Ramos (cell line): ENCODE data around the gene ZNF132.
"Not testable (repeated sequence)": the region's sequence is repeated elsewhere in the genome, so short reads cannot be mapped to it uniquely, and the experiment has no call there.

Source experiments
- in situ Hi-C: fragments of 300-500 bp; cut with MboI; formaldehyde crosslinking; loops from one replicate; pipeline ENCODE4 v1.14.3; 2022; ENCODE audit warnings: low sequenced_read_pairs; ENCODE audit not compliant: unreplicated experiment

ZNF132 gene

GRCh38 chr19:58408152-58409009, 31.6 kb downstream of the ZNF132 start, which contains the start of gene ZNF584:
Gene ZNF584, plus strand, starts transcription at chr19:58408649. Its CDS starts 499 bp downstream, at chr19:58409148.
- in situ Hi-C loops: no loop called here

GRCh38 chr19:58407658-58408151, 32.2 kb downstream of the ZNF132 start:
- in situ Hi-C loops: no loop called here

- in situ Hi-C loops: no loop called here
These were observed 32.9 kb downstream of the ZNF132 start for GRCh38 chr19:58406818-58407657.

GRCh38 chr19:58403920-58404478, 36.0 kb downstream of the ZNF132 start:
- in situ Hi-C loops: not testable (repeated sequence)

GRCh38 chr19:58401840-58402421, 38.0 kb downstream of the ZNF132 start:
- in situ Hi-C loops: no loop called here

GRCh38 chr19:58400916-58401839, 38.8 kb downstream of the ZNF132 start:
- in situ Hi-C loops: no loop called here

GRCh38 chr19:58400316-58400915, 39.5 kb downstream of the ZNF132 start:
- in situ Hi-C loops: no loop called here

- in situ Hi-C loops: no loop called here
These were observed 40.0 kb downstream of the ZNF132 start for GRCh38 chr19:58399903-58400302.

- in situ Hi-C loops: no loop called here
These were observed 41.4 kb downstream of the ZNF132 start for GRCh38 chr19:58398545-58398944.

GRCh38 chr19:58398087-58398486, 41.9 kb downstream of the ZNF132 start:
- in situ Hi-C loops: no loop called here

GRCh38 chr19:58397533-58398037, 42.4 kb downstream of the ZNF132 start:
- in situ Hi-C loops: no loop called here

- in situ Hi-C loops: no loop called here
These were observed 43.0 kb downstream of the ZNF132 start for GRCh38 chr19:58396691-58397532.

- in situ Hi-C loops: no loop called here
These were observed 43.9 kb downstream of the ZNF132 start for GRCh38 chr19:58395979-58396627.

GRCh38 chr19:58395220-58395978, 44.6 kb downstream of the ZNF132 start, which contains the start of gene RNF225:
Gene RNF225, plus strand, starts transcription at chr19:58395656. Its CDS starts 434 bp downstream, at chr19:58396090.
- in situ Hi-C loops: no loop called here

GRCh38 chr19:58394821-58395219, 45.1 kb downstream of the ZNF132 start:
- in situ Hi-C loops: no loop called here

GRCh38 chr19:58393725-58394033, 46.3 kb downstream of the ZNF132 start:
- in situ Hi-C loops: no loop called here
